DOHH2 (cell line): Measurements from ENCODE around the gene CNNM3.

Experiments used
- CTCF ChIP-seq: fragments of 200-600 bp; sonication (generic); IDR thresholded peaks from one replicate; pipeline ENCODE4 v1.5.1; 2014; ENCODE audit warnings: antibody characterized with exemption, mild to moderate bottlenecking, low read depth, low read length; ENCODE audit not compliant: poor library complexity, severe bottlenecking
- EZH2phosphoT487 ChIP-seq: fragments of 200-600 bp; sonication (generic); IDR thresholded peaks from 2 replicates; pipeline ENCODE4 v1.6.1; 2017; ENCODE audit warnings: borderline replicate concordance, mild to moderate bottlenecking, antibody characterized with exemption, low read length, moderate library complexity, mixed read lengths

GRCh38 chr2:96809216-96809882 lies 6.7 kb upstream of the CNNM3 start:
- TF ChIP-seq CTCF, result no peak
- TF ChIP-seq EZH2phosphoT487, result no peak
